Hippocampal formation (tissue), 2 donors: ENCODE measurements around the gene POPDC3.
"Not testable (repeated sequence)": the region's sequence is repeated elsewhere in the genome, so short reads cannot be mapped to it uniquely, and the experiment has no call there.

Source experiments
- DNase-seq, 2 donors: peaks; one replicate each; lab custom pipeline; 2025; lab: John Stamatoyannopoulos, UW

POPDC3 gene

DNA sequence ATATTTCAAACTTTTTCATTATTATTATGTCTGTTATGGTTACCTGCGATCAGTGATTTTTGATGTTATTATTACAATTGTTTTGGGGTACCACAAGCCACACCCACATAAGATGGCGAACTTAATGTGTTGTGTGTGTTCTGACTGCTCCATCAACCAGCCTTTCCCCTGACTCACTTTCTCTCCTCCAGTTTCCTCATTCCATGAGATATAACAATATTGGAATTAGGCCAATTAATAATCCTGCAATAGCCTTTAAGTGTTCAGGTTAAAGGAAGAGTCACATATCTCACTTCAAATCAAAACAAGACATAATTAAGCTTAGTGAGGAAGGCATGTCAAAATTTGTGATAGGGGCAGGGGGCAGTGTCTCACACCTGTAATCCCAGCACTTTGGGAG lies 16.3 kb upstream of the POPDC3 start:
- no peak for DNase-seq

DNA sequence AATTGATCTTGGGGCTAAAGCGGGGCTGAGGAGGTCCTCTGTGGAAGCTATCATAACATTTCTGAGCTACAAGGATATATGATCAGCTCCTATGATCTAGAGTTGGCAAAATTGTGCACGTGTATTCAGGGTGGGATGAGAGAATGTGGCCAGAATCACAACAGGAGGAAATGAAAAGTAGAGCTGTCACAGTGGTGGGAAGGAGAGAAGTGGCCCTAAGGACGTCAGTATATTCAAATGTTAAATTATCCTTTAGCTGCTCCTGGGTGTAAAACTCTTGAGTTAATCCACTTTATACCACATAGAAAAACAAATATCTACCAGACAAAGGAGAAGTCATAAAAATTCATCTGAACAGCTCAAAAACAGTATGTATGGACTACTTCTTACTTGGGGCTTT lies 14.8 kb upstream of the POPDC3 start:
- no peak for DNase-seq

DNA sequence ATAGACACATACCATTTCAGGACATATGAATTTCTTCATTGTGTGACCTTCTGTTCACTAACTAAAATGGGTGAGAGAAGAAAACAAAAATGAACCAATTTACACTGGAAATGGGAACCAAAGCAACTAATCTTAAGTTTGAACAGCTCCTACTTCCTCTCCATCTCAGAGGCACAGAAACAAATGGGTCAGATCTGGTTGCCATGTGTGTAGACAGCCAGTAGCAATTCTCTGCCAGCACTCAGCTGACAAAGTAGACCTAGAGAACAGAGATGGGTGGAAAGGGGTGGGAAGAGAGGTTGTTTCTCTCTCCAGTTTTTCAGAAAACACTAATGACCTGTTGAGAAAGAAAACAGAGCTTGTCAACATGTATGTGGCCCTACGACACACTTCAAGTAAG lies 14.3 kb upstream of the POPDC3 start:
- DNase-seq: no peak

DNA sequence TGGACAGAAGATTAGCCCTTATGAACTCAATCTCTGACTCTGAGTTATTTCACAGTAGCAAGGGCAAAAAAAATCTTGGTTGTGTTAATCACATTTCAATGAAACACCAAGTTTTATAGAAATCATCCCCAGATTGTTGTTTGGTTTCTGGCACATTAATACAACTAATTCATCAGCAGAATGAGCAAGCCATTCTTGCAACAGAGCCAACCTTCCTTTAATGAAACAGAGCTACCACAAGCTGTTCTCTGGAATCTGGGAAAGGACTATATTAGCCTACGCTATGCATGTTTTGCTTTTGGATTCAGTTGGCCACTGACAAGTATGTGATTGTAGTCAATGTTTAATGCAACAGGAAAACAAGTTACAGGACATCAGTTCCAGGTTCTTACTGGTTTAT lies 13.8 kb upstream of the POPDC3 start:
- no peak for DNase-seq

DNA sequence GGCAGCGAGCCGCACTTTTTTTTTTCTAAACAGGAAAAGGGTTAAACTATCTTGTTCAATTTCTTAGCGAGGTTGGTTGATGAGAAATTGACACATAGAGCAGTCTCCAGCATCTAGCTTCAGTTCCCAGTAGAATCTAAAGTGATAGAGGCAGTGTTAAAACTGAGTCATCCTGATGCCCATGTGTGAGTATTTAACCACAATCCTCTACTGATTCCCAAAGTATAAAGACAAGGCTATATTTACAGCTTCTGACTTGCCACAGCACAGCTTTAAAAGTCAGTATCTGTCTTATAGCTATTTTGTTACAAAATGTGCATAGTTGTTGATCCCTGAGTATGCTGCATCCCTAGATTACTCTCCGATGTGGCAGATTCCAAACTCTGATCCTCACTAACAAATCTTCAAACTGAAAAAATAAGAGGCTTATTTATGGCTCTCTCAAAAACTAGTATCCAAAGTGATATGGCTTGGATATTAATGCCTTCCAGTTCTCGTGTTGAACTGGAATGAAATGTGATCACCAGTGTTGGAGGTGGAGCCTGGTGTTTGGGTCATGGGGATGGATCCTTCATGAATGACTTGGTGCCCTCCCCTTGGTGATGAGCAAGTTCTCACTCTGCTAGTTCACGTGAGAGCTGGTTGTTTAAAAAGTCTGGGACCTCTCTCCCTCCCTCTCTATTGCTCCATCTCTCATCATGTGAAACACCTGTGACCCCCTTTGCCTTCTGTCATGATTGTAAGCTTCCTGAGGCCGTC lies 13.1 kb upstream of the POPDC3 start:
- DNase-seq: no peak

DNA sequence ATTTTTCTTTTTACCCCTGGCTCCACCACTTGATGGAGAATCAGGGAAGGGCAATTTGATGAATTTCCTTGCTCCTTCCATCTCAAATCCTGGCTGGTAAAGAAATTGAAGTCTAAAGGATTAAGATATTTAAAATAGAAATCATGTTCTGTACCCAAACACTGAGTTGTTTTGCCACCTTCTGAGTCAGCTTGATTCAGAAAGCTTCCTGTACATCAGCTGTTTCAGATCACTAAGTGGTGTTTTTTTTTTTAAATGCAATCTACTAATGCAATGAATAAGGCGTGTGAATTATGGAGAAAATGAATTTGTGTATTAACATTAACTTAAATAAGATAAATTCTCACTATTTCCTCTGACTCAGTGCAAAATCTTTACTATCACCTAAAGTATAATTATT lies 11.5 kb upstream of the POPDC3 start:
- DNase-seq: no peak

DNA sequence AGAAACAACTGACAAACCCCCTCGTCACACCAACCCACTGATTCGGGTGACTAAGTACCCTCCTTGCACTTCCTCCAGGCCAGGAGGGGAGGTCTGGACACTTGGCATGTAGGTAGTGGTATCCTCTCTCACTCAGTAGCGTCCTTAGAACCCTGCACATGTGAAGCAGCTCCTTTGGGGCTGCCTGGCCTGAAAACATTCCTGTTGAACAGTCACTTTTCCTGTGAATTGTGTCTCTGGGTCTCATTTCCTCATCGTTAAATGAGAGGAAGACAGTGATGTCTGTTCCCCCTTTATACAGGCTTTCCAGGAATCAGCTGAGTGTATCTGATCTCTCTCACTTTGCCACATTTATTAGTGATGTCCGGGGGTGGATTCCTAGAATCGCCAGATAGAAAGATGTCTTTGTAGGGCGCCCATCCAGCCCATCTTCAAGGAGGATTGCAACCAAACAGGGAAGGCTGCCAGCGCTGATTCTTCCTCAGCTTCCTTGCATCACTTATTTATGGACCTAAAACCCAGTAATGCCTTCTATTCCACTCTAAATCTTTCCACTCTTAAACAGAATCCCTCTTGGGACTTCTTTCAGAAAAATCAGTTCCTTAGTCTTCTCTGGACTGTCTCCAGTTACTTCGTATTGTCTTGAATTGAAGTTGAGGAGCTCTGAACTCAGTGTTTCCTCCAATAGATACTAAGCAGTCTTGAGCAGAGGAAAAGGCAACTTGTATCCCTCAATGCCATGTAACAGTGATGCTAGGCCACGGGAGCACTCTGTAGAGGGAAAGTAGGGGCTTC lies 9.4 kb upstream of the POPDC3 start:
- DNase-seq: no peak

DNA sequence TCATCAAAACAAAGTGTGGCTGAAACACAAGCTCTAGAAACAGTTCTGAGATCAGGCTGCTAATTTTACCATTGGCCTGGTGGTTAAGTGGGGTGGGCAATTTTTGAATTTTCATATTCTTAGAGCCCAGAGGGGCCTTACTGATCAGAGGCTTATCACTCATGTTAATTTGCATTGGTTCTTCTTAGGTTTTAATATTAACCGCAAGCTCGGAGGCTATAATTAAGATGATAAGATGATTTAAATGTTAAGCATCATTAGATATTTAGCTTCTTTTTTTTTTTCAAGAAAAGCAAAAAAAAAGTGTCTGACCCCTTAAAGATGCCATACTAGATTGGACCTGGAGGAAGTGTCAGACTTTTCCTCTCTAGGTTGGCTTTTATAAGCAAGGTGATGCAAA lies 8.4 kb upstream of the POPDC3 start:
- DNase-seq: no peak

DNA sequence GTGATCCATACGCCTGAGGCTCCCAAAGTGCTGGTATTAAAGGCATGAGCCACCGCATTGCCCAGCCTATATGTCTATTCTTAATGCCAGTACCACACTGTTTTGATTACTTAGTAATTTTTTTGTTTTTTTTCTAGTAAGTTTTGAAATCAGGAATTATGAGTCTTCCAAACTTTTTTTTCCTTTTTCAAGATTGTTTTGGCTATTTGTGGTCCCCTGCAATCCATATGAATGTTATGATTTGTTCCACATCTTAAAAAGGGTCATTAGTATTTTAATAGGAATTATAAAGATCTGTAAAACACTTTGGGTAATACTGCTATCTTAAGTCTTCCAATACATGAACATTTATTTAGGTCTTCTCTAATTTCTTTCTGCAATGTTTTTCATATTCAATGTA lies 6.8 kb upstream of the POPDC3 start:
- DNase-seq: no peak

DNA sequence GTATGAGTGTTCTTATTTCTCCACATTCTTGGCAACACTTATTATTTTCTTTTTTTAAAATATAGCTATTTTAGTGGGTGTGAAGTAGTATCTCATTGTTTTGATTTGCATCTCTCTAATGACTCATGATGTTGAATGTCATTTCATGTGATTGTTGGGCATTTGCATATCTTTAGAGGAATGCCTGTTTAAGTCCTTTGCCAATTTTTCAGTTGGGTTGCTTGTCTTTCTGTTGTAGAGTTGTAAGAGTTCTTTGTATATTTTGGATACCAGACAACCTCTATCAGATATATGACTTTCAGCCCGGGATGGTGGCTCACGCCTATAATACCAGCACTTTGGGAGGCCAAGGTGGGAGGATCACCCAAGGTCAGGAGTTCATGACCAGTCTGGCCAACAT lies 5.1 kb upstream of the POPDC3 start:
- DNase-seq: no peak

DNA sequence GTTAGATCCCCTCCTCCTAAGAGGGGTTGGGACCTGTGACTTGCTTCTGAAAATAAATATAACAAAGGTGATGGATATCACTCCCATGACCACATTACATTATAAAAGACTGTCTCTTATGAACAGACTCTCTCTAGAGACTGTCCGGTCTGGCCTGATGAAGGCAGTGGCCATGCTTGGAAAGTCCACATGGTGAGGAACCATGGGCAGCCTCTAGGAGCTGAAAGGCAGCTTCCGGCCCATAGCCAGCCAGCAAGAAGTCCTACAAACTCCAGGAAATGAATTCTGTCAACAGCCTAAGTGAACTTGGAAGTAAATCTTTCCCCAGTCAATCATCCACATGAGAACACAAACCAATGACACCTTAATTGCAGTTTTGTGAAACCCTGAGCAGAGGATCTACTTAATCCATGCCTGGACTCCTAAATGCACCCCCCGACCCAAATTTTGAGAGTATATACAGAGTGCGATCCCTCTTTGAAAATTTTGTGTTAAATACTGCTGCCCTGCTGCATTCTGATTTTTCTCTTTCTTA lies 2.2 kb upstream of the POPDC3 start:
- no peak for DNase-seq

DNA sequence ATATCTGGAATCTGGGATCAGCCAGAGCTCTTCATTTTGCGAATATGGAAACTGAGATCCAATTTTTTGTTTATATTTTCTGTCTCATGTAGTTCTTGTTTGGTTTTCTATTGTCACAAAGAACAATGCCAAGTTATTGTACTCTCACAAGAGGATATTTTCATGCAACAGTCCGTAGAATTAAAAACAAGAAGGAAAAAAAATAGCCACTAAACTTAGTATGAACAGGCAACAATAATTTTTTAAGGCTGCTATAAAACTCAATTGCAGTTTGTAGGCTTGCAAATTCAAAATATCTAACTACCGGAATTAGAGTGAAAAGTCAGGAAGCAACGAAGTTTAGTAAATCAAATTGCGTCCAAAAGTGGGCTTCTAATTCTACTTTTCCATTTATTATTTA lies 1.2 kb downstream of the POPDC3 start:
- DNase-seq: no peak

DNA sequence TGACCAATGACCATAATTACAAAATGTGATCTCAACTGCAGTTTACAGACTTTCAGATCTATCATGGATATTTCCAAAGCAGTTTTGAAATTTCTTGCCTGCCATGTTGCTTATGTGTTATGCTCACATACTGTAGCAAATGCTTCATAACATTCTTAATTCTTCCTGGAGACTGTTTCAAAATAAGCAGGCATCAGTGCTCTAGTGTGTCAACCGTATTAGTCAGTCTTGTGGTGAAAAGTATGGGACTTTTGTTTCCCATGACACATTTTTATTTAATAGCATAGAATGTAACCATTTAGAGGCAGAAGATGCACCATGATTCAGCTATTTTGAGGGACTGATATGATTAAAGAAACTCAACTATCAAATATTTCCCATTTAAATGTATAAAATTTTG lies 1.7 kb downstream of the POPDC3 start:
- DNase-seq: no peak

DNA sequence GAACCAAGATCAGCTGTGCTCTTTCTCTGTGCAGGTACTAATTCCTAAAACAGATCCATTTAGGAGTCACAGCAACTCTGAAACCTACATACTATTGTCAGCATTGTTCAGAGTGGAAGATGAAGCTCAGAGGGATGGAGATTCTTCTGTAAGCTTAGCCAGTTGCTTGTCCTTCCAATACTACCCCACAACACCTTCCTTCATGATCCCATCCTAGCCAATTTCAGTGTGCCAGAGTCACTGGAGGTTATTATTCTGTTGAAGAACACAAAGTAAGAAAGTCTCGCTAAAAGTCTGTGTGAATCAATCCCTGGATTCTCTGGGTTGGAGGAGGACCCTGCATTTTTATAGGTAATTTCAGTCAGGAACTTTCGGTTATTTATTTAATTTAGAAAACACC lies 2.3 kb downstream of the POPDC3 start:
- DNase-seq: no peak

DNA sequence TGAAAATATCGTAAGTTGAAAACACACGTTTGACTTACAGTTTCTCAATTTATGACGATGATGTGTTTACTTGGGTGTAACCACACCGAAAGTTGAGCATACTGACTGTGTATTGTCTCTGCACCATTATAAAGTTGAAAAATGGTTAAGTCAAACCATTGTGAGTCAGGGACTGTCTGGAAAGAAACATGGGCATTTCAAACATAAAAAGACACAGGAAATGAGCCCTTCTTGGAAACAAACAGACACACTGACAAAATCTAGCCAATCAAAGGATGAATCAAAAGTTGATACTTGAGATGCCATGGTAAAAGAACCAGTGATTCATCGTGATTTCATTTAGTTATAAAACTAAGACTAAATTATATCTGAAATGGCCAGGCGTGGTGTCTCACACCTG lies 5.3 kb downstream of the POPDC3 start:
- DNase-seq: no peak

DNA sequence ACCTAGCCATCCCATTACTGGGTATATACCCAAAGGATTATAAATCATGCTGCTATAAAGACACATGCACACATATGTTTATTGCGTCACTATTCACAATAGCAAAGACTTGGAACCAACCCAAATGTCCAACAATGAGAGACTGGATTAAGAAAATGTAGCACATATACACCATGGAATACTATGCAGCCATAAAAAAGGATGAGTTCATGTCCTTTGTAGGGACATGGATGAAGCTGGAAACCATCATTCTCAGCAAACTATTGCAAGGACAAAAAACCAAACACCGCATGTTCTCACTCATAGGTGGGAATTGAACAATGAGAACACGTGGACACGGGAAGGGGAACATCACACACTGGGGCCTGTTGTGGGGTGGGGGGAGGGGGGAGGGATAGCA lies 7.3 kb downstream of the POPDC3 start:
- not testable (repeated sequence) for DNase-seq

DNA sequence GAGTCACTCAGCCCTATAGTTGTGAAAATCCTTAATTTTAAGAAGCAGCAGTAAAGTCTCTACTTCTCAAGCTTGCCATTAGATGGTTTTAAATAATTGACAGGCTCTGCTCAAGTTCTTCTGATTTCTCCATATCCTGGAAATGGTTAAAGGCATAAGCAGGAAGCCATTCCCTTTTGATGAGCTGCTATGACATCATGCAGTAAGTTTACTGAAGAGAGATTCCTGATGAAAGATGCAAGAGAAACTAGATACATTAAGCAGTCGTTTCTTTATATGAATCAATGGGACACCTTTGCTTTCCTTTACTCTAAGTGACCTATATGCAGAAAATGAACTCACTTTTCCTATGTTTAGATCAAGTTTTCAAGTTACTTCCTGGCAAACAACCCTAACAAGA lies 9.8 kb downstream of the POPDC3 start:
- no peak for DNase-seq

DNA sequence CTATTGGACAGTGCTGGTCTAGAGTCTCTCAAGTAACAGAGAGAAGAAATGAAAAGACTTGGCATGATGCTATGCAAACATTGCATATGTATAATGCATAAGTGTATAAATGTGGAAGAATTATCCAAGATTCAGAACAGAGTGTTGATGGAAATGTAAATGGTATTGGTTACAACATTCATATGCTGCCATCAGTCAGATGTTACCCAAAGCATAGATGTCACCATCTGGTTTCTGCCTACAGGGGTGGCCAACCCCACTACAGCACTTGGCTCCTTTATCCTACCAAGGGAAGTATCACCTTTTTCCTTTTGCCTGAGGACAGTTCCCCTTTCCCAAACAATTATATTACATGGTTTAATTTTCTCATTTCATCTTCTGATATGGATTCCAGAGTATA lies 11.9 kb downstream of the POPDC3 start:
- no peak for DNase-seq

DNA sequence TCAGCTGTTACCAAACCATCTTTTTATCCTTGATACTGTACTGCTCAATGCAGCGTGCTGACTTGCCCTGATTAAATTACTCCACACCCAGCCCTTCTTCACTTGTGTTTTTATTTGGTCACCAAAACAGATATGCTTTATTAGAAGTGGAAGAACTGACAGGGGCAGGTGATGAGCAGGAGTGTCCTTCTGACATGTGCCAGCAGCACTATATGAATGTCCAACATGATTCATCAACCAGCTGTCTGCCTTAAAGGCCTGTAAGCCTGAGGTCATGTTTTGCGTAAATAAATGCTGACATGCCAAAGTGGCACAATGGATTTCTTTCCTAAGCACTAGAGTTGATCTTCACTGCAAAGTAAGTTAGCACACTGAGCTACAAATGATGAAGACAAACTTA lies 15.4 kb downstream of the POPDC3 start:
- DNase-seq: no peak

DNA sequence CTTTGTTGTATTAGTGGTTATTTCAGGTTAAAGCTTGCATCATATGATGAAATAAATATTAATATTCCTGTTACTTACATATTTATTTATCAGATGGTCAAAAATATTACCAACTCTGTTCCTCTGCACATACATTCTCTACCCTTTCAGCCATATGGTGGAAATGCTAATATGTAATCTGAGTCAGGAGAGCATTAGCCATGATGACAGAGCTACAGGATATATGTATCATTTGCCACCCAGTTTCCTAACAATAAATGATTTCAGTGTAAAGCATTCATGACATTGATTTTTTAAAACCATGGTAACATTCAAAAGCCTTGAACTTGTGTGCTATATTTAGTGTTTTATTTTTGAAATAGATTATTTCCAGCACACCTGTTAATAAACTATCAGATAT lies 16.6 kb downstream of the POPDC3 start:
- DNase-seq: no peak

DNA sequence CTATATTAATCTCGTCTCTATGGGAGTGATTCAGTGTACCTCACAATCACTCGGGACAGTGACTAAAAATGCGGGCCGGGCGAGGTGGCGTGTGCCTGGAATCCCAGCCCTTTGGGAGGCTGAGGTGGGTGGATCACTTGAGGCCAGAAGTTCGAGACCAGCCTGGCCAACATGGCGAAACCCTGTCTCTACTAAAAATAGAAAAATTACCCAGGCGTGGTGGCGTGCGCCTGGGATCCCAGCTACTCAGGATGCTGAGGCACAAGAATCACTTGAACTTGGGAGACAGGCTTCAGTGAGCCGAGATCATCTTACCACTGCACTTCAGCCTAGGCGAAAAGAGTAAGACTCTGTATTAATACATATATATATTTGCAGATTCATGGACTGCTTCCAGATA lies 17.4 kb downstream of the POPDC3 start:
- DNase-seq: no peak

DNA sequence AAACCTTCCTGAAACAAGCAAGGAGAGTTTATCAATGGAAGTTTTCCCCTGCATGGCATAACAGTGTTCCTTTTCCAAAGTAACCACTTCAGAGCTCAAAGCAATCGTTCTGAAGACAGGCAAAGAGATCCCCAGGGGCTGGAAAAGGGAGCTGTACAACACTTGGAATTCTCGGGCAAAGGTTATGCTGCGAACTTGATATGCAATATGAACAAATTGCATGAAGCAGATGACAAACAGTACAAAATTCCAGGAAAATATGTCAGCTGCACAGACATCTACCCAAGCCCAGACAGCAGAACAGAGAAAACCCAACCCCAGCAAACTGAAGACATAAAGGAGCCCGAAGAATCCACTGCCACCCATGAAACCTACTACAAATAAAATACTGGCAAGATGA lies 18.4 kb downstream of the POPDC3 start:
- DNase-seq: no peak

DNA sequence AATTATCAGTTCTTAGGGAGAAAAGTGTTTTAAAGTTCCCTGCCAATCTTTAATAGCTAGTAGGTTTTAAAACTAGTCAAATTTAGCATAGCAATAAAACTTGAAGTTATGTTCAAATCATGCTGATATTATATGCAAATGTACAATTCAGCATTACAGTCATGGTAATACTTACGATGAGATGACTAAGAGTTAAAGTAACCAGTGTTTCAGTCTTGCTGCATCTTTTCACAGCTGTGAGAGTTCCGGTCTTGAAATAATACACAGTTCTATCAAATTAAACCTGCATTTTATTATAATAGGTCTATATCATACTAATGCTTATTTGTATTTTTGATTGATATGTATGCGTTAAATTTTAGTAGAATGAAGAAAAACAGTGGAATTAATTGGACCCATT lies 26.1 kb downstream of the POPDC3 start:
- no peak for DNase-seq
